HG02588 (cell line): ENCODE data around the gene YY1.
"Not testable (repeated sequence)": the region's sequence is repeated elsewhere in the genome, so short reads cannot be mapped to it uniquely, and the experiment has no call there.

Source experiments
- ATAC-seq: cut with Tn5 transposase; IDR thresholded peaks from one replicate; pipeline ENCODE4 v1.9.1; 2021; ENCODE audit warnings: mild to moderate bottlenecking, moderate library complexity; ENCODE audit not compliant: unreplicated experiment

YY1 gene

GRCh38 chr14:100283436-100283835 is 44.5 kb downstream of the YY1 start:
- ATAC-seq = not testable (repeated sequence)

- no peak for ATAC-seq
These were observed 45.3 kb downstream of the YY1 start for GRCh38 chr14:100283984-100284881.

DNA sequence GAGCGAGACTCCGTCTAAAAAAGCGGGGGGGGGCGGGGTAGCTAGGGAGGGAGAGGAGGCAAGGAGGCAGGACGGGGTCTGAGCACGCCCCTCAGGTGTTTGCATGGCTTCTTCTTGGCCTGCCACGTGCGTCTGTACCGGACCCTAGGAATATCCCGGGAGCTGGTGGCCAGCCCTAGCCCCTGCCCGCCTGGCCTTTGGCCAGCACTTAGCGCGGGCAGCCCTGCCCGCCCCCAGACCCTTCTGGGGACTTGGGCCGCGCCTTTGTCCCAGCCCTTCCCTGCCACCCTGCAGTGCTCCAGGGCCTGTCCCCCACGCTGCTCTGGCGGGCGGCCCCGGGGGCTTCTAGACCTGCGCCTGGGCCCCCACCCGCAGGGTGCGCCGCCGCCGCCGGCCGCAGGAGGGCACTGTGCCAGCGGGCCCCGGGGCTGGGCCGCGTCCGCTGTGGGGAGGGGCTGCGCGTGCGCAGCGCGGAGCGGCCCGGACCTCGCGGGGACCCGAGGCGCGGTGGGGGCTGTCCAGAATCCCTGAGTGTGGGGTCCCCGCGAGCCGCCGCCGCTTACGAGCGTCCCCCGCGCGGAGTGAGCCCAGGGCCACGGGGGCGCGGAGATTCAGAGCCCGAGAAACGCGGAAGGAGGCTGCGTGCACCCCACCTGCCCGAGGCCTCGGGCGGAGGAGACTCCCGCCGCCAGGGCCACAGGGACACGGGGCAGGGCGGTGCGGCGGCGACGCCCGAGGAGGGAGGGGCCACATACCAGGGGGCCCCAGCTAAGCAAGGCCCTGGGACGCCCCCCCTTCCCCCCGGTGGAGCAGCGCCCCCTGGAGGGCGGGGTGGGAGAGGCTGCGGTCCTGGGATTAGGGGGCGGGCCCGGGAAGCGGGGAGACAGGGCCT is 46.3 kb downstream of the YY1 start:
- peak; percentile 89 for ATAC-seq

DNA sequence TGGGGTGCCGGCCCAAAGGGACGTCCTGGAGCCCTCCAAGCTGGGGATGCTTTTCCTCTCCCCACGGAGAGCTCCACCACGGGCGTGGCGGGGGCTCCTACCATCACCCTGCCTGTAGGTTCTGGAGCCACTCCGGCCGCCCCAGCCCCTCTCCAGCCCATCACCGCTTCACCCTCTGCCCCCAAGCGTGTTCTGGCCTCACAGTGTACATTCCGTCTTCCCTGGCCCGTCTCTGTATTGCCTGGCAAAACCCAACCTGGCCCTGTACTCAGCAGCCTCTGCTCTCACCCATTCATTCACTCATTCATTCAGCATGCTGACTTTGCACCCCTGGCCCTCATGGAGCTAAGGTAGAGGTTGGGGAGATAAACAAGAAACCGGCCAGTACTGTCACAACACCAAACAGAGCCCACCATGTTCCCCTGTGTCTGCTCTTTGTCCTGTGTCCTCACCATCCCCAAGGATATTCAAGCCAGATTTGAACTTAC is 47.0 kb downstream of the YY1 start:
- ATAC-seq = no peak

- no peak for ATAC-seq
These were observed 47.7 kb downstream of the YY1 start for GRCh38 chr14:100286484-100287191.

DNA sequence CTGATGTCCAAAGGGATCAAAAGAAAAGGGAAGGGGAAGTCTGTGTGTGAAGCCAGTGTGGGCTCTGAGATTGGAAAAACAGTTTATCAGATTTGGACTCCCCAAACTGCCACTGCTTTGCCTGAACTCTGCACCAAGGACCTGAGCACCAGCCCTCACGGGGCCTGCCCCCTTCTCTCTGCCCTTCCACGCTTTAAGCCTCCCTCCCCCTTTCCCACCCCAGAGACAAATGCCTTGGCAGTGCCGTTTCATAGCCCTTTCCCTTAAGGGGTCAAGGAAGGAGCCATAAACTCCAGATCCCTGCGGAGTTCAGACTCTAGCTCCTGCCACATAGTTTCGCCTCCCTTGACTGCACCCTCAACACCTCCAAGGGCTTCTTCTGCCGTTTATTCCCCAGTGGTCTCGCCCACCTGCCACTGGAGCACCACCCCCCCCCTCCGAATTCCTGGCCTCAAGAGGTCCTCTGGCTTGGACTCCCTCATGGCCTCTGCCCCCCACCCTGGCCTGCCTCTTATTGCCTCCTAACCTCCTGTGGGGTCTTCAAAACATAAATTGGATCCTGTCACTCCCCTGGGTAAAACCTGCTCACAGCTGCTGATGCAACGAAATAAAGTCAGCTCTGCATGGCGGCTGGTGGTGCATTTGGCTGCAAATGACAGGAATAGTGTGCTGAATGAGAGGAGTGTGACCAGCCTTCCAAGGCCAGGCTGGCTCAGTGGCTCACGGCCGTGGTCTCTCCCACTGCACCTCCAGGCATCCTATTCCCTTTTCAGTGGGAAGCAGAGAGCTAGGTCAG is 48.5 kb downstream of the YY1 start:
- ATAC-seq = no peak

DNA sequence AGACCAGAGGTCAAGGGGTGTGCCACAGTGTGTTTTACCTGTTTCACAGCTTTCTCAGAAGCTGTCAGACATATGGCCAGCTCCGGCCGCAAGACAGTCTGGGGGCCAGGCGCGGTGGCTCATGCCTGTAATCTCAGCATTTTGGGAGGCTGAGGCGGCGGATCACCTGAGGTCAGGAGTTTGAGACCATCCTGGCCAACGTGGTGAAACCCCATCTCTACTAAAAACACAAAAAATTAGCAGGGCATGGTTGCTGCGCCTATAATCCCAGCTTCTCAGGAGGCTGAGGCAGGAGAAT is 49.0 kb downstream of the YY1 start:
- ATAC-seq = not testable (repeated sequence)

DNA sequence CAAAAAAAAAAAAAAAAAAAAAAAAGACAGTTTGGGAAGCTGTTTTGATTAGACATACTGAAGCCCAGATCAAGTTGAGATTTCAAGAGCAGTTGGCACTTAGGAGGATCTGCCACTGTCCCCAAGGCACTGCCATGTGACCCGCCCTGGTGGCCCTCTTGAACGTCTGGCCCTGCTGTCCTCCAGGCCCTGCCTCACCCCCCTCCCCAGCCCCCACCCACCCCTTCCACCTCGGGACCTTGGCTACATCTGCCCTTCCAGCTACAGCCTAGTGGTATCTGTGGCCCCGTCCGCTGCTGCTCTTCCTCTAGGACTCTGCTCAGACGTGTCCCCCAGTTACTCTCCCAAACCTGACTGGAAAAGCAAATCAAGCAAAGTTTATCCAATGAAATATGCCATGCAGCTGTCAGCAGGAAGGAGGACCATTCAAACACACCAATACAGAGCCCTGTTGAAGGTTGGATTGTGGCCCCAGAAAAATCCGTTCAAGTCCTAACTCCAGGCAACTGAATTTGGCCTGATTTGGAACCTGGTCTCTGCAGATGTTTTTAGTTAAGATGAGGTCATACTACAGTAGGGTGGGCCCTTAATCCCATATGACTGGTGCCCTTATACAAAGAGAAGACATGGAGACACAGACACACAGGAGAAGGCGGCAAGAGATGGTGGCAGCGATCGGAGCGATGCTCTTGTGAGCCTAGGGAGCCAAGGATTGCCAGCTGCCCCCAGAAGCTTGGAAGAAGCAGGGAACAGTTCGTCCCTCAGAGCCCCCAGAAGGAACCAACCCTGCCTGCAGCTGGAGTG is 49.6 kb downstream of the YY1 start:
- no peak for ATAC-seq

DNA sequence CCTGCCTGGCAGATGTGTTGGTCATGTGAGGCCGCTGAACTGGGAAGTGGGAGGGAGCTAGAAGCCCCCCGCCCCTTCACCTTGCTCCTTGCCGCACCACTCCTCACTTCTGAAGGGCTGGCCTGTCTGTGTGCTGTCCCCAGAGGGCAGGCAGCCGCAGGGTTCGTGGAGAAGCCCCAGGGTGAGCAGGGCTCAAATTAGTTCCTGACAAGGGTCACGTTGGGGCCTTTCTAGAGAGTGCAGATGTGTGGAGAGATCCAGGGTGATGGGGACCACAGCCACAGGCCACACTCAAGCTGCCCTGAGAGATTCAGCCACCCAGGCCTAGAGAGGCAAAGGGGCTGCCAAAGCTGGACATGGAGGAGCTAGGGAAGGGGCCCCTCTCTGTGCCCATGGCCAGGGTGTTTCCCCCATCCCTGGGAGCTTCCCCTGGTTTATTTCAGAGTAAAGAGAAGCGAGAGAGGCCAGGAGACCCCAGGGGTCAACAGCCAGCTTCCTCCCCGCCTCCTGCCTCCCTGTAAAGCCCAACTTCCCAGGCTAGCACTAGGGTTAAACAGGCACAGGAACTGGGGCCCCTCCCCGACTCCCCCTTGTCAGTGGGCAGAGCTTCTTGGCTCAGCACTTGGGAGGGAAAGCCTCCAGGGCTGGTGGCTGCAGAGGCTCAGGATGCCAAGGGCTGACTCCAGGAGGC is 51.1 kb downstream of the YY1 start:
- no peak for ATAC-seq

GRCh38 chr14:100290607-100291304 is 51.8 kb downstream of the YY1 start:
- no peak for ATAC-seq

GRCh38 chr14:100291305-100292075 is 52.5 kb downstream of the YY1 start:
- no peak for ATAC-seq

GRCh38 chr14:100292301-100292775 is 53.4 kb downstream of the YY1 start:
- ATAC-seq = no peak

- ATAC-seq = no peak
These were observed 54.0 kb downstream of the YY1 start for GRCh38 chr14:100292776-100293461.

- no peak for ATAC-seq
These were observed 54.7 kb downstream of the YY1 start for GRCh38 chr14:100293497-100294212.

GRCh38 chr14:100294213-100294962 is 55.4 kb downstream of the YY1 start:
- no peak for ATAC-seq

DNA sequence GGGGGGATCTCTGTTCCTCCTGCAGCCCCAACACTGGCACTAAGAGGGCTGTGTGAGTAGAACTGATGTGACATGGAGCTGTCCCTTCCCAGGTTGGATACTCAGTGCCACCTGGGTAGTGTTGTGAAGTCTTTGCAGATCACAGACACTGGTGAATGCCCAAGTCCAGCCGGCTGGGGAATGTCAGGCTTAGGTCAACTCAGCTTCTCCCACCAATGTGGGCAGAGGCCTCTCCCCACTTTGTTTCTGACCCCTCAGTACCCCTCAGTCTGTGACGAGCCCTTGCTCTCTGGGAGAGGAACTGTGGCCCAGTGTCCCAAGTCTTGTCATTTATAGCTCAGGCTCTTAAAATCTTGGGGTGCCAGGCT is 56.0 kb downstream of the YY1 start:
- no peak for ATAC-seq
